Stimulated activated CD4-positive, alpha-beta T cell treated with anti-CD3 and anti-CD28 coated beads, Interleukin-12 subunit alpha, Interleukin-12 subunit beta, amount 100 ng/mL, for 24 hours (primary cell): ENCODE measurements around the gene CPXM1.

Experiments used
- DNase-seq, 2 experiments: peaks; one replicate each; pipeline ENCODE4 v3.0.0-alpha.2; 2020; ENCODE audit warnings: low read depth in 2 of 2

The CPXM1 gene

GRCh38 chr20:2748551-2749342 is 51.7 kb downstream of the CPXM1 start:
- no peak for DNase-seq

GRCh38 chr20:2747676-2748235 is 52.7 kb downstream of the CPXM1 start:
- DNase-seq, result no peak

- DNase-seq, result no peak
These were observed 53.7 kb downstream of the CPXM1 start for GRCh38 chr20:2746636-2747265.

GRCh38 chr20:2745936-2746635 is 54.3 kb downstream of the CPXM1 start:
- no peak for DNase-seq

GRCh38 chr20:2745060-2745910 is 55.1 kb downstream of the CPXM1 start:
- DNase-seq, result no peak
